AG08395 (cell line): ENCODE results near the gene AXDND1.
A peak's percentile ranks its signal among the peaks of the same experiment; 100 is the strongest.
"Not testable (repeated sequence)": the region's sequence is repeated elsewhere in the genome, so short reads cannot be mapped to it uniquely, and the experiment has no call there.

ENCODE experiments used
- DNase-seq: peaks from one replicate; pipeline ENCODE4 v3.0.0; 2012; ENCODE audit warnings: mixed read lengths, low spot score

Gene AXDND1

GRCh38 chr1:179476484-179476883 lies 110.7 kb downstream of the AXDND1 start:
- DNase-seq, result no peak

- DNase-seq, result no peak
These were observed 112.6 kb downstream of the AXDND1 start for GRCh38 chr1:179478370-179478769.

GRCh38 chr1:179490611-179491010 lies 124.8 kb downstream of the AXDND1 start:
- no peak for DNase-seq

GRCh38 chr1:179493323-179493722 lies 127.6 kb downstream of the AXDND1 start:
- DNase-seq, result no peak

- DNase-seq, result no peak
These were observed 140.4 kb downstream of the AXDND1 start for GRCh38 chr1:179506199-179506598.

GRCh38 chr1:179509384-179509783 lies 143.6 kb downstream of the AXDND1 start:
- no peak for DNase-seq

GRCh38 chr1:179510038-179510437 lies 144.3 kb downstream of the AXDND1 start:
- DNase-seq, result no peak

- no peak for DNase-seq
These were observed 151.4 kb downstream of the AXDND1 start for GRCh38 chr1:179516976-179517705.

GRCh38 chr1:179518544-179518943 lies 152.8 kb downstream of the AXDND1 start:
- not testable (repeated sequence) for DNase-seq

GRCh38 chr1:179529482-179530195 lies 163.9 kb downstream of the AXDND1 start:
- no peak for DNase-seq

GRCh38 chr1:179530352-179530751 lies 164.6 kb downstream of the AXDND1 start:
- DNase-seq, result no peak

- DNase-seq, result no peak
These were observed 176.0 kb downstream of the AXDND1 start for GRCh38 chr1:179541774-179542173.

- no peak for DNase-seq
These were observed 179.6 kb downstream of the AXDND1 start for GRCh38 chr1:179545321-179545720.

- DNase-seq, result no peak
These were observed 181.3 kb downstream of the AXDND1 start for GRCh38 chr1:179547021-179547535.

- DNase-seq, result no peak
These were observed 183.0 kb downstream of the AXDND1 start for GRCh38 chr1:179548666-179549367.

- no peak for DNase-seq
These were observed 183.6 kb downstream of the AXDND1 start for GRCh38 chr1:179549368-179549700.

GRCh38 chr1:179550746-179551682 lies 185.2 kb downstream of the AXDND1 start:
- DNase-seq, result peak; percentile 48

- DNase-seq, result no peak
These were observed 188.7 kb downstream of the AXDND1 start for GRCh38 chr1:179554427-179554826.

- no peak for DNase-seq
These were observed 192.3 kb downstream of the AXDND1 start for GRCh38 chr1:179558078-179558477.

- DNase-seq, result no peak
These were observed 209.9 kb downstream of the AXDND1 start, which contains the start of gene NPHS2 for GRCh38 chr1:179575497-179576314. NPHS2 (minus strand) TSS chr1:179575948; CDS start chr1:179575864, 84 bp downstream.

- no peak for DNase-seq
These were observed 210.7 kb downstream of the AXDND1 start for GRCh38 chr1:179576509-179576908.
